T-cell (primary cell): ENCODE measurements around the gene APOBEC3F. TPM values are rescaled to one million over a fixed set of nuclear protein-coding genes. Genes with fewer than 3 reads are reported as not detected.
"Not testable (repeated sequence)": the region's sequence is repeated elsewhere in the genome, so short reads cannot be mapped to it uniquely, and the experiment has no call there.

Experiments used
- ATAC-seq, 4 experiments: fragments of 200-7000 bp in 3 of 4; fragments of 150-1000 bp in 1 of 4; cut with Tn5 transposase; replicated peaks in 1 of 4; 1 replicate in 3 of 4; 2 replicates in 1 of 4; pipeline ENCODE4 v1.10.0; 2021; ENCODE audit warnings: moderate library complexity in 3 of 4, mild to moderate bottlenecking in 2 of 4, moderate number of reproducible peaks in 1 of 4
- CTCF ChIA-PET, 2 donors: fragments of 300-600 bp; sonication (Branson Sonifier 250); formaldehyde crosslinking; loops; one replicate each; lab custom pipeline; 2022; ENCODE audit warnings: antibody characterized with exemption in 2 of 2; lab: Charles Lee
- POLR2A ChIA-PET, 2 donors: fragments of 300-600 bp; sonication (Branson Sonifier 250); formaldehyde crosslinking; loops; one replicate each; lab custom pipeline; 2022; ENCODE audit warnings: antibody characterized with exemption in 2 of 2; lab: Charles Lee
- DNase-seq, 35 experiments: peaks; one replicate each; pipeline versions ENCODE4 v3.0.0 to v3.0.0-alpha.2; 2013 to 2023
- H3K27ac ChIP-seq: one replicate; pipeline ENCODE4 v1.5.1; 2013; ENCODE audit warnings: low read length
- H3K27me3 ChIP-seq, 2 experiments: replicated peaks in 1 of 2; 1 replicate in 1 of 2; 2 replicates in 1 of 2; pipeline versions ENCODE4 v1.6.1 to v1.7.0; 2013; ENCODE audit warnings: low read length in 1 of 2, mixed read lengths in 1 of 2; ENCODE audit not compliant: control insufficient read depth in 2 of 2, insufficient read depth in 2 of 2; ENCODE audit errors: extremely low read depth in 1 of 2
- H3K36me3 ChIP-seq, 2 donors: 1 replicate in 1 of 2; 2 replicates in 1 of 2; pipeline versions ENCODE4 v1.6.1 to v1.7.0; 2013; ENCODE audit warnings: low read length in 1 of 2; ENCODE audit not compliant: control insufficient read depth in 2 of 2, insufficient read depth in 1 of 2; ENCODE audit errors: extremely low read depth in 1 of 2
- H3K4me1 ChIP-seq, 2 experiments: 1 replicate in 1 of 2; 2 replicates in 1 of 2; pipeline versions ENCODE4 v1.6.1 to v1.7.0; 2013; ENCODE audit warnings: low read length in 2 of 2, mixed read lengths in 1 of 2; ENCODE audit not compliant: insufficient read depth in 2 of 2, control insufficient read depth in 1 of 2; ENCODE audit errors: extremely low read depth in 1 of 2
- H3K4me3 ChIP-seq, 2 donors: 1 replicate in 1 of 2; 2 replicates in 1 of 2; pipeline versions ENCODE4 v1.5.1 to v1.7.0; 2013; ENCODE audit warnings: mild to moderate bottlenecking in 2 of 2, low read length in 1 of 2, moderate library complexity in 1 of 2; ENCODE audit not compliant: control insufficient read depth in 1 of 2; ENCODE audit errors: extremely low read depth in 1 of 2
- H3K9me3 ChIP-seq: 2 replicates; pipeline ENCODE4 v1.7.0; 2013
- H3K27ac Mint-ChIP-seq, 2 donors: one replicate each; pipeline ENCODE4 v1.8.0; 2020 to 2021; ENCODE audit warnings: mild to moderate bottlenecking in 2 of 2, mixed read lengths in 2 of 2
- H3K27me3 Mint-ChIP-seq, 2 donors: one replicate each; pipeline ENCODE4 v1.8.0; 2021 to 2022; ENCODE audit warnings: mixed read lengths in 2 of 2
- H3K36me3 Mint-ChIP-seq: one replicate; pipeline ENCODE4 v1.8.0; 2021; ENCODE audit warnings: mixed read lengths
- H3K4me1 Mint-ChIP-seq, 3 donors: one replicate each; pipeline ENCODE4 v1.8.0; 2020 to 2022; ENCODE audit warnings: mixed read lengths in 3 of 3, mild to moderate bottlenecking in 1 of 3
- H3K4me3 Mint-ChIP-seq, 3 donors: one replicate each; pipeline ENCODE4 v1.8.0; 2020 to 2022; ENCODE audit warnings: mild to moderate bottlenecking in 3 of 3, mixed read lengths in 3 of 3, moderate library complexity in 3 of 3
- H3K9me3 Mint-ChIP-seq, 3 donors: one replicate each; pipeline ENCODE4 v1.8.0; 2020 to 2022; ENCODE audit warnings: mixed read lengths in 3 of 3
- WGBS: methylation state at CpG from one replicate; pipeline ENCODE4 v1.1.5; 2013; ENCODE audit warnings: missing lambda C conversion rate; ENCODE audit not compliant: insufficient coverage; 5-methylcytosine and 5-hydroxymethylcytosine counted together
- total RNA-seq, 35 experiments: library from RNA in 6 of 35; stranded (reverse) in 6 of 35; fragments of 120-200 nt in 1 of 35; gene quantifications; one replicate each; pipeline versions ENCODE4 v1.2.1 to v1.2.4 and lab custom pipeline; 2013 to 2026

APOBEC3F gene
- total RNA-seq: 10 to 100 TPM; 14.3 to 29.1 (median 18.5) TPM
- total RNA-seq (2013): 13.4 TPM
- total RNA-seq (lab: John Stamatoyannopoulos, UW): 8.2 to 21.0 (median 12.5) reads per million in 29 experiments

GRCh38 chr22:39040538-39041296, at the start of gene APOBEC3F:
Gene APOBEC3F, plus strand, starts transcription at chr22:39040864. Its CDS starts 97 bp downstream, at chr22:39040961.
- H3K36me3 ChIP-seq, H3K27me3 Mint-ChIP-seq, H3K27me3 ChIP-seq, POLR2A ChIA-PET, H3K9me3 Mint-ChIP-seq, CTCF ChIA-PET, H3K9me3 ChIP-seq: not testable (repeated sequence)
- Mint-ChIP-seq H3K4me3 (peak within 1 kb of the TSS; percentile 81 to 86 (median 86)), H3K27ac (peak within 1 kb of the TSS; percentile 91 to 93), H3K36me3 (peaks cover 15% of the 10 kb centered on the region), H3K4me1 (peaks cover 39 to 63% (median 47%) of the 10 kb centered on the region in 3 donors)
- H3K27ac ChIP-seq: peak within 1 kb of the TSS; percentile 81
- ATAC-seq (peak; percentile 88 to 92 (median 88)), DNase-seq (peak; percentile 15 to 77 (median 61))
- peak within 1 kb of the TSS; percentile 63 to 66 for H3K4me3 ChIP-seq
- peaks cover 4 to 39% of the 10 kb centered on the region in 2 experiments for H3K4me1 ChIP-seq
- WGBS: 0% methylated on average over 11 of the region's 21 CpGs

DNA sequence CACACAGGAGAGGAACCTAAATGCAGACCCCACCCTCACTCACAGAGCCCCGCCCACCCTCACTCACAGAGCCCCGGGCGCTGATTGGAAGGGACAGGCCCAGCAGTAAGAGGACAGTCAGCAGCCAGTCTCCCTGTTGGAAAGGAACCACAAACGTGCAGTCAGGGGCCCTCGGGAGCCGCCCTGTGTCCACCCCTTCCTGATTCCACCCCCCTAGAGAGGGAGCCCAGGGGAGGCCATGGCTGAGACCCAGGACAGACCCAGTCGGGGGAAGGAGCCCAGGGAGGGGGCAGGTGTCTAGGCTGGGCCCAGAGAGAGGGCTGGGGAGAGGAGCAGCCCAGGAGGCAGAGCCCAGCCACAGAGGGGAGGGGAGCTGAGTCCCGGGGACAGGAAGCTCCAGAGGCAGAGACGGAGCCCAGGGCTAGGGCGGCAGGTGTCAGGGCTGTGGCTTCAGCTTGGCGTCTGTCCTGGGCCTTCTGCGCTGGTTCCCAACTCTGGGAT, 47.7 kb upstream of the APOBEC3F start:
- H3K36me3 Mint-ChIP-seq, H3K36me3 ChIP-seq, POLR2A ChIA-PET, H3K27ac Mint-ChIP-seq, CTCF ChIA-PET, DNase-seq, H3K4me3 Mint-ChIP-seq, H3K4me3 ChIP-seq, H3K9me3 ChIP-seq, H3K9me3 Mint-ChIP-seq, H3K27ac ChIP-seq: not testable (repeated sequence)
- peak in 1 of 4 experiments; percentile 53 for ATAC-seq
- peaks cover 4 to 26% of the 10 kb centered on the region in 2 donors for H3K27me3 Mint-ChIP-seq
- 53% methylated on average over 3 of the region's 12 CpGs for WGBS
- H3K4me1 Mint-ChIP-seq: peaks cover 18 to 24% (median 20%) of the 10 kb centered on the region in 3 donors
- H3K4me1 ChIP-seq: peaks cover 2 to 27% of the 10 kb centered on the region in 2 experiments
- H3K27me3 ChIP-seq: peaks cover 0 to 26% of the 10 kb centered on the region in 2 experiments

DNA sequence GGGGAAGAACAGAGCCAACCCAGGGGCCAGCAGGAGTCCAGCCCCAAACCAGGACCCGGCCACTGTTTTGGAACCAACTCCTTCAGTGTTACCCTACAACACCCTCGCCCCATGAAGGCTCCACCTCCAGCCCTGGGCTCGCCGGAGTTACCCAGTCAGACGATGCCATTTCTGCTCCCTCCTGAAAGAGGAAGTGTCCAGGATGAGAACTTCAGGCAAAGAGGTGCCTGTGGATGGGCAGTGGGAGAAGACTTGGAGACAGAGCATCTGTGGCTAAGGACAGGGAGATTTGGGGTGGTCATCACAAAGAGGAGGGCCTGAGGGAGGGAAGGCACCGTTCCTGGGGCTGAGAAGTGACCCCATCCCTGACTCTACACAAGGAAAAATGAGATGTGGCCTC, 44.6 kb upstream of the APOBEC3F start:
- no peak overlapping the region for H3K4me3 Mint-ChIP-seq
- H3K36me3 Mint-ChIP-seq: no peaks in the 10 kb centered on the region
- Histone ChIP-seq H3K27ac (no peak overlapping the region), H3K27me3 (peaks cover 0 to 26% of the 10 kb centered on the region in 2 experiments), H3K4me1 (peaks cover 0 to 6% of the 10 kb centered on the region in 2 experiments), H3K4me3 (no peak overlapping the region), H3K9me3 (no peaks in the 10 kb centered on the region), H3K36me3 (no peaks in the 10 kb centered on the region)
- ATAC-seq: no peak
- WGBS: 61% methylated on average over 3 of the region's 6 CpGs
- peaks cover 0 to 10% (median 6%) of the 10 kb centered on the region in 3 donors for H3K4me1 Mint-ChIP-seq
- H3K27ac Mint-ChIP-seq: no peak overlapping the region
- peaks cover 4 to 26% of the 10 kb centered on the region in 2 donors for H3K27me3 Mint-ChIP-seq
- CTCF ChIA-PET: no interaction called here
- no peak for DNase-seq
- peaks cover 0 to 4% (median 0%) of the 10 kb centered on the region in 3 donors for H3K9me3 Mint-ChIP-seq
- POLR2A ChIA-PET: no interaction called here

- POLR2A ChIA-PET: no interaction called here
- Histone ChIP-seq H3K27me3 (peaks cover 0 to 26% of the 10 kb centered on the region in 2 experiments), H3K4me1 (peaks cover 0 to 11% of the 10 kb centered on the region in 2 experiments), H3K4me3 (no peak overlapping the region), H3K27ac (no peak overlapping the region), H3K9me3 (no peaks in the 10 kb centered on the region), H3K36me3 (no peaks in the 10 kb centered on the region)
- no peak for DNase-seq
- CTCF ChIA-PET: interaction anchor here in 1 of 2 donors (0.8 kb wide), 1 partner anchor 127 kb away, joined by 4 read pairs; no protein-coding TSS in a partner anchor
- H3K27ac Mint-ChIP-seq: no peak overlapping the region
- 100% methylated on average over 1 of the region's 3 CpGs for WGBS
- peaks cover 0 to 4% (median 0%) of the 10 kb centered on the region in 3 donors for H3K9me3 Mint-ChIP-seq
- H3K4me1 Mint-ChIP-seq: peaks cover 0 to 10% (median 8%) of the 10 kb centered on the region in 3 donors
- no peak for ATAC-seq
- H3K36me3 Mint-ChIP-seq: no peaks in the 10 kb centered on the region
- no peak overlapping the region for H3K4me3 Mint-ChIP-seq
- peaks cover 4 to 26% of the 10 kb centered on the region in 2 donors for H3K27me3 Mint-ChIP-seq
These were observed 43.1 kb upstream of the APOBEC3F start for GRCh38 chr22:38997518-38997917.

- no peaks in the 10 kb centered on the region for H3K36me3 Mint-ChIP-seq
- peak overlapping the region; percentile 40 to 48 for H3K27ac Mint-ChIP-seq
- Histone ChIP-seq H3K27me3 (no peaks in the 10 kb centered on the region), H3K4me1 (peaks cover 0 to 17% of the 10 kb centered on the region in 2 experiments), H3K9me3 (no peaks in the 10 kb centered on the region), H3K36me3 (no peaks in the 10 kb centered on the region), H3K27ac (no peak overlapping the region), H3K4me3 (no peak overlapping the region)
- ChIA-PET CTCF (interaction anchor here (0.5 to 1.6 kb wide), 17 partner anchors 10 to 1727 kb away, joined by 3 to 12 read pairs (median 4); partner anchors contain the start of gene CBX6 (in 1 of the 2)), POLR2A (interaction anchor here (0.6 kb wide), 2 partner anchors 92 to 116 kb away, joined by 3 to 8 read pairs; no protein-coding TSS in a partner anchor)
- DNase-seq (peak; percentile 38 to 87 (median 63)), ATAC-seq (peak; percentile 85 to 88 (median 88))
- H3K4me1 Mint-ChIP-seq: peaks cover 8 to 15% (median 10%) of the 10 kb centered on the region in 3 donors
- peaks cover 0 to under 1% (median 0%) of the 10 kb centered on the region in 3 donors for H3K9me3 Mint-ChIP-seq
- H3K27me3 Mint-ChIP-seq: no peaks in the 10 kb centered on the region
- WGBS: 30% methylated on average over 7 of the region's 7 CpGs
- no peak overlapping the region for H3K4me3 Mint-ChIP-seq
These were observed 37.5 kb upstream of the APOBEC3F start for GRCh38 chr22:39003165-39003638.

GRCh38 chr22:39007177-39007576, 33.5 kb upstream of the APOBEC3F start:
- H3K36me3 ChIP-seq: no peaks in the 10 kb centered on the region
- H3K4me3 ChIP-seq: no peak overlapping the region
- Mint-ChIP-seq H3K4me1 (peaks cover 12 to 18% (median 15%) of the 10 kb centered on the region in 3 donors), H3K27me3 (no peaks in the 10 kb centered on the region), H3K4me3 (no peak overlapping the region), H3K9me3 (no peaks in the 10 kb centered on the region), H3K36me3 (no peaks in the 10 kb centered on the region), H3K27ac (no peak overlapping the region)
- ATAC-seq (no peak), DNase-seq (no peak)
- H3K9me3 ChIP-seq: no peaks in the 10 kb centered on the region
- ChIA-PET CTCF (interaction anchor here in 1 of 2 donors (0.6 to 0.7 kb wide), 3 partner anchors 48 to 333 kb away, joined by 3 to 5 read pairs (median 4); no protein-coding TSS in a partner anchor), POLR2A (no interaction called here)
- H3K4me1 ChIP-seq: peaks cover 0 to 14% of the 10 kb centered on the region in 2 experiments
- no peak overlapping the region for H3K27ac ChIP-seq
- no CpG with 5 or more reads among the region's 5 CpGs for WGBS
- H3K27me3 ChIP-seq: no peaks in the 10 kb centered on the region
